ENCODE data around the gene NOD2. TPM values are rescaled to one million over a fixed set of nuclear protein-coding genes. Genes with fewer than 3 reads are reported as not detected.
A peak's percentile ranks its signal among the peaks of the same experiment; 100 is the strongest.

The NOD2 gene
- total and polyA plus RNA-seq, 11 donors: 0.21 to 6.5 (median 0.74) TPM

GRCh38 chr16:50676684-50677225 lies 16.7 kb upstream of the NOD2 start:
- H3K9me3 ChIP-seq: peaks cover 0 to 17% (median 8%) of the 10 kb centered on the region in 12 donors
- H3K27ac ChIP-seq: no peak overlapping the region
- peaks cover 0 to 25% (median 8%) of the 10 kb centered on the region in 9 donors for H3K27me3 ChIP-seq
- TF ChIP-seq POLR2A (IDR thresholded peaks at IDR 0.05) (no peak), CTCF (IDR thresholded peaks at IDR 0.05) (no peak)
- intact Hi-C loops (cut with DNase I): no loop called here
- peaks cover 0 to 29% (median 0%) of the 10 kb centered on the region in 12 donors for H3K4me1 ChIP-seq
- ATAC-seq (no peak), DNase-seq (no peak)
- peaks cover 0 to 55% (median 0%) of the 10 kb centered on the region in 9 donors for H3K36me3 ChIP-seq
- H3K4me3 ChIP-seq: no peak overlapping the region
- 71 to 81% (median 74%) methylated on average over 8 to 9 of the region's 9 CpGs for WGBS, 4 donors

- Histone ChIP-seq H3K4me3 (no peak overlapping the region), H3K27me3 (peaks cover 0 to 25% (median 8%) of the 10 kb centered on the region in 9 donors), H3K4me1 (peaks cover 0 to 35% (median 0%) of the 10 kb centered on the region in 12 donors), H3K36me3 (peaks cover 0 to 55% (median 0%) of the 10 kb centered on the region in 9 donors), H3K9me3 (peaks cover 0 to 11% (median 3%) of the 10 kb centered on the region in 12 donors), H3K27ac (no peak overlapping the region)
- 77 to 80% (median 79%) methylated on average over 7 of the region's 7 CpGs for WGBS, 4 donors
- no peak for ATAC-seq
- TF ChIP-seq CTCF (IDR thresholded peaks at IDR 0.05) (peak in 6 of 12 donors; percentile 9 to 34 (median 26)), POLR2A (IDR thresholded peaks at IDR 0.05) (no peak)
- intact Hi-C loops (cut with DNase I): no loop called here
- DNase-seq: no peak
Measured at GRCh38 chr16:50677351-50677750, 16.1 kb upstream of the NOD2 start.

- 60 to 67% (median 66%) methylated on average over 3 of the region's 3 CpGs for WGBS, 4 donors
Measured at GRCh38 chr16:50678531-50678930, 14.9 kb upstream of the NOD2 start.

More at GRCh38 chr16:50678531-50678930, 14.9 kb upstream of the NOD2 start:
- Histone ChIP-seq H3K27me3 (peaks cover 0 to 17% (median 5%) of the 10 kb centered on the region in 9 donors), H3K4me3 (peak overlapping the region in 1 of 12 donors; percentile 70), H3K9me3 (peaks cover 0 to 5% (median 0%) of the 10 kb centered on the region in 12 donors), H3K4me1 (peaks cover 0 to 47% (median 0%) of the 10 kb centered on the region in 12 donors), H3K27ac (peak overlapping the region in 1 of 12 donors; percentile 90), H3K36me3 (peaks cover 0 to 44% (median 0%) of the 10 kb centered on the region in 9 donors)
- DNase-seq (no peak), ATAC-seq (no peak)
- intact Hi-C loops (cut with DNase I): no loop called here
- TF ChIP-seq POLR2A (IDR thresholded peaks at IDR 0.05) (no peak), CTCF (IDR thresholded peaks at IDR 0.05) (no peak)

All from heart left ventricle (tissue), 16 donors.